Vagina (tissue), 2 donors: Measurements from ENCODE around the gene EEF1A2. TPM values are rescaled to one million over a fixed set of nuclear protein-coding genes. Genes with fewer than 3 reads are reported as not detected.

Experiments used
- DNase-seq, 2 donors: peaks; one replicate each; pipeline ENCODE4 v3.0.0-alpha.2; 2017; ENCODE audit errors: extremely low spot score in 2 of 2
- H3K27ac ChIP-seq: fragments of 200-600 bp; sonication (generic); one replicate; pipeline ENCODE4 v1.5.1; 2019
- H3K27me3 ChIP-seq: fragments of 200-600 bp; sonication (generic); one replicate; pipeline ENCODE4 v1.5.1; 2019
- H3K36me3 ChIP-seq, 2 donors: fragments of 200-600 bp; sonication (generic); one replicate each; pipeline ENCODE4 v1.5.1; 2017 to 2019
- H3K4me1 ChIP-seq: fragments of 200-600 bp; sonication (generic); one replicate; pipeline ENCODE4 v1.5.1; 2019
- H3K4me3 ChIP-seq, 2 donors: fragments of 200-600 bp; sonication (generic); 1 replicate in 1 of 2; 2 replicates in 1 of 2; pipeline ENCODE4 v1.5.1; 2016 to 2019
- H3K9me3 ChIP-seq: fragments of 200-600 bp; sonication (generic); one replicate; pipeline ENCODE4 v1.5.1; 2019
- CTCF ChIP-seq, 3 experiments: fragments of 450-650 bp in 2 of 3; fragments of 200-600 bp in 1 of 3; sonication (generic) in 1 of 3; IDR thresholded peaks; one replicate each; pipeline ENCODE4 v1.5.1; 2017 to 2019; ENCODE audit warnings: antibody characterized with exemption in 3 of 3, mild to moderate bottlenecking in 2 of 3, moderate library complexity in 2 of 3
- POLR2A ChIP-seq, 2 donors: fragments of 450-650 bp; IDR thresholded peaks; one replicate each; pipeline ENCODE4 v1.6.1; 2017; ENCODE audit warnings: antibody characterized with exemption in 2 of 2, mild to moderate bottlenecking in 2 of 2, moderate library complexity in 2 of 2
- POLR2AphosphoS5 ChIP-seq, 2 donors: sonication (generic); formaldehyde crosslinking; IDR thresholded peaks; one replicate each; pipeline ENCODE4 v1.9.0; 2017; ENCODE audit warnings: antibody characterized with exemption in 2 of 2, mild to moderate bottlenecking in 2 of 2, low read depth in 1 of 2; ENCODE audit not compliant: insufficient read depth in 1 of 2
- intact Hi-C: fragments of 100-400 bp; cut with DNase I; formaldehyde crosslinking; loops from one replicate; pipeline ENCODE4 v1.15.1; 2023
- total RNA-seq: library from RNA; depleted of rRNA; stranded (reverse); fragments of >200 nt; gene quantifications from one replicate; pipeline ENCODE4 v1.2.3, GENCODE V29; 2016

Gene EEF1A2
- total RNA-seq, 1 donor from 2014 or later = 9.8 TPM

GRCh38 chr20:63461104-63461763, 37.6 kb downstream of the EEF1A2 start:
- intact Hi-C loops = no loop called here
- H3K27ac ChIP-seq = no peak overlapping the region
- H3K4me3 ChIP-seq = no peak overlapping the region
- no peaks in the 10 kb centered on the region for H3K4me1 ChIP-seq
- TF ChIP-seq CTCF (IDR thresholded peaks at IDR 0.05) = no peak
- TF ChIP-seq POLR2A (IDR thresholded peaks at IDR 0.05) = no peak
- TF ChIP-seq POLR2AphosphoS5 (IDR thresholded peaks at IDR 0.05; ENCODE audit: insufficient read depth in 1 of 2, low read depth in 1 of 2) = no peak
- H3K36me3 ChIP-seq = no peaks in the 10 kb centered on the region
- H3K27me3 ChIP-seq = no peaks in the 10 kb centered on the region
- H3K9me3 ChIP-seq = no peaks in the 10 kb centered on the region
- DNase-seq = no peak

GRCh38 chr20:63459070-63459380, 39.9 kb downstream of the EEF1A2 start:
- no peaks in the 10 kb centered on the region for H3K36me3 ChIP-seq
- intact Hi-C loops = no loop called here
- no peaks in the 10 kb centered on the region for H3K9me3 ChIP-seq
- peaks cover 7% of the 10 kb centered on the region for H3K4me1 ChIP-seq
- H3K27ac ChIP-seq = no peak overlapping the region
- no peak for DNase-seq
- peaks cover 5% of the 10 kb centered on the region for H3K27me3 ChIP-seq
- H3K4me3 ChIP-seq = no peak overlapping the region
- no peak for TF ChIP-seq POLR2AphosphoS5 (IDR thresholded peaks at IDR 0.05; ENCODE audit: insufficient read depth in 1 of 2, low read depth in 1 of 2)
- no peak for TF ChIP-seq POLR2A (IDR thresholded peaks at IDR 0.05)
- no peak for TF ChIP-seq CTCF (IDR thresholded peaks at IDR 0.05)

- Histone ChIP-seq H3K27ac (no peak overlapping the region), H3K4me3 (no peak overlapping the region), H3K9me3 (no peaks in the 10 kb centered on the region), H3K27me3 (peaks cover 5% of the 10 kb centered on the region), H3K4me1 (peaks cover 9% of the 10 kb centered on the region), H3K36me3 (no peaks in the 10 kb centered on the region)
- TF ChIP-seq POLR2AphosphoS5 (IDR thresholded peaks at IDR 0.05; ENCODE audit: insufficient read depth in 1 of 2, low read depth in 1 of 2) (no peak), POLR2A (IDR thresholded peaks at IDR 0.05) (no peak), CTCF (IDR thresholded peaks at IDR 0.05) (no peak)
- DNase-seq = no peak
- intact Hi-C loops = no loop called here
Measured at GRCh38 chr20:63458170-63459069, 40.5 kb downstream of the EEF1A2 start.

GRCh38 chr20:63457737-63458136, 41.1 kb downstream of the EEF1A2 start:
- TF ChIP-seq CTCF (IDR thresholded peaks at IDR 0.05) = no peak
- no peak for TF ChIP-seq POLR2AphosphoS5 (IDR thresholded peaks at IDR 0.05; ENCODE audit: insufficient read depth in 1 of 2, low read depth in 1 of 2)
- no peak for TF ChIP-seq POLR2A (IDR thresholded peaks at IDR 0.05)
- DNase-seq = no peak
- H3K27me3 ChIP-seq = peaks cover 5% of the 10 kb centered on the region
- no peaks in the 10 kb centered on the region for H3K9me3 ChIP-seq
- peaks cover 9% of the 10 kb centered on the region for H3K4me1 ChIP-seq
- H3K4me3 ChIP-seq = no peak overlapping the region
- H3K27ac ChIP-seq = no peak overlapping the region
- H3K36me3 ChIP-seq = no peaks in the 10 kb centered on the region
- intact Hi-C loops = no loop called here
